ENCODE results near the gene SNN. TPM values are rescaled to one million over a fixed set of nuclear protein-coding genes. Genes with fewer than 3 reads are reported as not detected.

Gene SNN
- total and polyA plus RNA-seq, 2 of the 8 experiments (the other 6 are each of a cell fraction or from before 2014, with no cell fraction given), result 37.4 to 66.9 TPM

DNA sequence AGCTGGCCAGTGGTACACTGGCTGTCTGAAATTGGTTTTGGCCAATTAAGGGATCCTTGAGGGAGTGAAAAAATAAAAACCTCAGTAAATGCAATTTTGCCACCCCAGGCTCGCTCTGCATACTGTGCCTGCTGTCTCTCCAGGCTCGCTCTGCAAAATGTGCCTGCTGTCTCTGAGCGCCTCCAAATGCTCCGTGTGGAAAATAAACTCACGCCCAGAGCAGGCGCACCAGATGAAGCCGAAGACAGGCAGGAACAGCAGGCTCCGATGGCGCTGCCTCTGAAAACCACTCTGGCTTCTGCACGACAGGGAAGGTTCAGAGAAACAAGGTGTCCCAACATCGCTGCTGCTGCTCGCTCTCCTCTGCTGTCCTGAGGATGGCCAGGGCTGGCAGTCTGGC, 29.1 kb downstream of the SNN start:
- Histone ChIP-seq H3K9ac (replicated peaks in 1 of 4; ENCODE audit: extremely low read depth in 1 of 4, low read depth in 3 of 4, low read length in 3 of 4) (no peak overlapping the region), H3K4me1 (replicated peaks in 1 of 4; ENCODE audit: control insufficient read depth in 3 of 4, insufficient read depth in 4 of 4, low read length in 3 of 4) (no peaks in the 10 kb centered on the region), H3K18ac (ENCODE audit: extremely low read depth, low read length) (no peak overlapping the region), H4K8ac (ENCODE audit: extremely low read depth, insufficient read depth, low read length) (no peak overlapping the region; the same call in 1 of the 2 replicates), H3K4me2 (ENCODE audit: insufficient read depth in 1 of 2, low read depth in 2 of 2, low read length in 2 of 2) (no peak overlapping the region), H3K4ac (replicated peaks; ENCODE audit: insufficient read length, low read depth, low read length) (no peak overlapping the region), H3K27me3 (replicated peaks in 1 of 4; ENCODE audit: control insufficient read depth in 3 of 4, extremely low read depth in 1 of 4, insufficient read depth in 3 of 4, low read length in 3 of 4) (no peaks in the 10 kb centered on the region), H3K79me1 (ENCODE audit: low read depth, low read length) (peaks cover 5% of the 10 kb centered on the region), H3K4me3 (ENCODE audit: extremely low read depth in 1 of 4, insufficient read depth in 2 of 4, low read depth in 3 of 4, low read length in 4 of 4) (no peak overlapping the region), H3K27ac (ENCODE audit: low read depth, low read length) (no peak overlapping the region), H2BK5ac (ENCODE audit: low read depth, low read length) (no peak overlapping the region), H3K36me3 (ENCODE audit: control insufficient read depth in 2 of 4, insufficient read depth in 4 of 4, low read length in 3 of 4) (peaks cover 0 to 12% (median 4%) of the 10 kb centered on the region in 4 experiments; a peak in 5 of 8 replicates), H2AFZ (ENCODE audit: low read length) (no peak overlapping the region), H4K91ac (replicated peaks; ENCODE audit: insufficient read length, low read length) (no peak overlapping the region), H2BK15ac (ENCODE audit: low read length) (no peak overlapping the region), H2BK12ac (ENCODE audit: low read depth, low read length) (no peak overlapping the region), H3K56ac (replicated peaks; ENCODE audit: insufficient read length, low read depth, low read length) (no peak overlapping the region), H3K23me2 (ENCODE audit: low read depth, low read length) (no peaks in the 10 kb centered on the region), H2BK20ac (ENCODE audit: low read length) (no peak overlapping the region), H4K5ac (ENCODE audit: insufficient read length, low read depth, low read length) (no peak overlapping the region), H3K23ac (ENCODE audit: insufficient read length) (no peak overlapping the region), H3K9me3 (ENCODE audit: insufficient read depth in 2 of 2, low read depth in 1 of 2, low read length in 1 of 2) (no peaks in the 10 kb centered on the region), H3K79me2 (ENCODE audit: control insufficient read depth in 1 of 2, insufficient read depth in 2 of 2, low read length in 2 of 2) (no peaks in the 10 kb centered on the region), H2BK120ac (replicated peaks; ENCODE audit: low read depth, low read length) (no peak overlapping the region), H2AK5ac (ENCODE audit: low read depth, low read length) (no peak overlapping the region), H3K14ac (ENCODE audit: insufficient read length) (no peak overlapping the region), H4K20me1 (replicated peaks in 1 of 2; ENCODE audit: control insufficient read depth in 1 of 2, insufficient read depth in 2 of 2, low read length in 2 of 2) (peaks cover 2% of the 10 kb centered on the region in 2 experiments)
- WGBS, 2 experiments (ENCODE audit: extremely low coverage in 1 of 2, insufficient coverage in 1 of 2, insufficient read length in 1 of 2, insufficient replicate concordance in 2 of 2, low coverage in 1 of 2, low lambda C conversion rate in 2 of 2, missing lambda C conversion rate in 1 of 2), result 94% methylated on average over 12 of the region's 12 CpGs; no CpG with 5 or more reads in 1 of the 2 experiments
- FAIRE-seq (no peak), DNase-seq (ENCODE audit: low read depth in 1 of 2, low spot score in 2 of 2) (no peak)
- POLR2A ChIA-PET (ENCODE audit: partially characterized antibody), result interaction anchor here (1.7 kb wide), 1 partner anchor 9 kb away, joined by 6 read pairs; no protein-coding TSS in a partner anchor
- CTCF ChIA-PET (ENCODE audit: partially characterized antibody), result interaction anchor here (0.6 to 2.5 kb wide), 12 partner anchors 8 to 295 kb away, joined by 3 to 17 read pairs (median 4); no protein-coding TSS in a partner anchor
- no peak for TF ChIP-seq SIN3A (conservative IDR thresholded peaks at IDR 0.05 in 1 of 2, IDR thresholded peaks at IDR 0.05 in 1 of 2; ENCODE audit: low read depth in 1 of 2, low read length in 2 of 2)
- no peak for TF ChIP-seq KDM4A (IDR thresholded peaks at IDR 0.05; ENCODE audit: low read depth, low read length, severe bottlenecking)
- TF ChIP-seq TAF1 (IDR thresholded peaks at IDR 0.05; ENCODE audit: low read depth, low read length), result no peak
- TF ChIP-seq BRCA1 (IDR thresholded peaks at IDR 0.05; ENCODE audit: low read depth, low read length), result no peak
- TF ChIP-seq ASH2L (IDR thresholded peaks at IDR 0.05; ENCODE audit: low read length), result no peak
- TF ChIP-seq CTBP2 (IDR thresholded peaks at IDR 0.05; ENCODE audit: borderline replicate concordance, insufficient read depth, insufficient read length, low read length), result no peak
- TF ChIP-seq ZNF274 (IDR thresholded peaks at IDR 0.05; ENCODE audit: borderline replicate concordance, extremely low read depth, low read length), result no peak
- TF ChIP-seq MAFK (IDR thresholded peaks at IDR 0.05; ENCODE audit: low read depth, low read length), result no peak
- no peak for TF ChIP-seq CREB1 (IDR thresholded peaks at IDR 0.05)
- no peak for TF ChIP-seq MAX (IDR thresholded peaks at IDR 0.05)
- no peak for TF ChIP-seq KDM1A (IDR thresholded peaks at IDR 0.05; ENCODE audit: borderline replicate concordance, low read length)
- no peak for TF ChIP-seq E2F6 (IDR thresholded peaks at IDR 0.05)
- no peak for TF ChIP-seq NANOG (IDR thresholded peaks at IDR 0.05; ENCODE audit: insufficient read depth, low read depth, low read length, poor library complexity, severe bottlenecking)
